Cardiac atrium fibroblast (primary cell): Measurements from ENCODE around the gene TMEM18. TPM values are rescaled to one million over a fixed set of nuclear protein-coding genes. Genes with fewer than 3 reads are reported as not detected.

ENCODE experiments used
- total RNA-seq: library from RNA; depleted of rRNA; stranded (reverse); fragments of >200 nt; gene quantifications from 2 replicates; pipeline ENCODE4 v1.2.3, GENCODE V29; 2015

The TMEM18 gene
- 26.0 and 27.2 TPM in 2 replicates for total RNA-seq

DNA sequence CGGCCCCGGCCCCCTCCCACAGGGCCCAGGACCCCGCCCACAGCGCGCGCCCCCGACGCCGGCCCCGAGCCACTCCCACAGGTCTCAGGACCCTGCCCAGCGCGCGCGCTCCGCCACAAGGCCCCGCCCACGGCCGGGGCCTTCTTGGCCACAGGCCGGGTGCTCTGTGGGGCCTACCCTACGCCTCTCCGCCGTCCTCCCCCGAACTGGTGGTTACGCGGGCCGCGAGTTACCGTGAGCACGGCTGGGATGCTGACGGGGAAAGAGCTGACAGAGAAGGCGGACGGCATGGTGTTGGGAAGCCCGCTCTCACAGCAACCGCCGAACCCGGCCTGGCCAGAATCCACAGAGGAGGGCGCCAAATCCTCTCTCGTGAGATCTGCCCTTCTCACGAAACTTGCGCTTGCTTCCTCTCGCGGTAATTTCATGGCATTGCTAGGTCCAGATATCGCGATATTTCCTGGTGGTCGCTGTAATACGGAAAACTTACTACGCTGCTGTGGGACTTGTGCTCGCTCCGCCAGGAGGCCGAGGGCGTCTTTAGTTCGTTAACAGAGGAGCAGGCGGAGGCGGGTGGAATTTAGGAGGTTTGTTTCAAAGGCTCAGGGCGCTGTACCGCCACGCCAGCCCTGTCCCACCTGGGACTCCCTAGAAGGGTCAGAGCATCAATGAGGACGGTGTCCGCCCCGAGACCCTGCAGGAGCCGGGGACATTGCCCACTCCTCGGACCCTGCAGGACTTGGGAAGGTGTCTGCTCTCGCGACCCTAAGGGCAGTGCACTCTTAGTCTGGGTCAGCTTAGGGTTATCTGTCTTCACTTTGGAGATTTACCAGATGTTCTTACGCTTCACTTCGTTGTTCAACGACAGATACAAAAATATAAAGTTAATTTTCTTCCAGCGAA lies at the start of gene TMEM18:
Gene TMEM18 (minus strand): TSS at position 351 of the 903 bp plus-strand sequence. CDS start 61 bp downstream, at position 290.

